K562 treated with DMSO at 1 percent for 48 hours (cell line): ENCODE measurements around the gene PRODH. TPM values are rescaled to one million over a fixed set of nuclear protein-coding genes. Genes with fewer than 3 reads are reported as not detected.

Source experiments
- total RNA-seq: library from RNA; unstranded; fragments of 300-600 nt; gene quantifications from 2 replicates; pipeline ENCODE4 v1.2.3, GENCODE V29; 2022; ENCODE audit warnings: low replicate concordance; ENCODE audit errors: extremely low read depth

Gene PRODH, protein sequence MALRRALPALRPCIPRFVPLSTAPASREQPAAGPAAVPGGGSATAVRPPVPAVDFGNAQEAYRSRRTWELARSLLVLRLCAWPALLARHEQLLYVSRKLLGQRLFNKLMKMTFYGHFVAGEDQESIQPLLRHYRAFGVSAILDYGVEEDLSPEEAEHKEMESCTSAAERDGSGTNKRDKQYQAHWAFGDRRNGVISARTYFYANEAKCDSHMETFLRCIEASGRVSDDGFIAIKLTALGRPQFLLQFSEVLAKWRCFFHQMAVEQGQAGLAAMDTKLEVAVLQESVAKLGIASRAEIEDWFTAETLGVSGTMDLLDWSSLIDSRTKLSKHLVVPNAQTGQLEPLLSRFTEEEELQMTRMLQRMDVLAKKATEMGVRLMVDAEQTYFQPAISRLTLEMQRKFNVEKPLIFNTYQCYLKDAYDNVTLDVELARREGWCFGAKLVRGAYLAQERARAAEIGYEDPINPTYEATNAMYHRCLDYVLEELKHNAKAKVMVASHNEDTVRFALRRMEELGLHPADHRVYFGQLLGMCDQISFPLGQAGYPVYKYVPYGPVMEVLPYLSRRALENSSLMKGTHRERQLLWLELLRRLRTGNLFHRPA
- not detected in 2 replicates for total RNA-seq

DNA sequence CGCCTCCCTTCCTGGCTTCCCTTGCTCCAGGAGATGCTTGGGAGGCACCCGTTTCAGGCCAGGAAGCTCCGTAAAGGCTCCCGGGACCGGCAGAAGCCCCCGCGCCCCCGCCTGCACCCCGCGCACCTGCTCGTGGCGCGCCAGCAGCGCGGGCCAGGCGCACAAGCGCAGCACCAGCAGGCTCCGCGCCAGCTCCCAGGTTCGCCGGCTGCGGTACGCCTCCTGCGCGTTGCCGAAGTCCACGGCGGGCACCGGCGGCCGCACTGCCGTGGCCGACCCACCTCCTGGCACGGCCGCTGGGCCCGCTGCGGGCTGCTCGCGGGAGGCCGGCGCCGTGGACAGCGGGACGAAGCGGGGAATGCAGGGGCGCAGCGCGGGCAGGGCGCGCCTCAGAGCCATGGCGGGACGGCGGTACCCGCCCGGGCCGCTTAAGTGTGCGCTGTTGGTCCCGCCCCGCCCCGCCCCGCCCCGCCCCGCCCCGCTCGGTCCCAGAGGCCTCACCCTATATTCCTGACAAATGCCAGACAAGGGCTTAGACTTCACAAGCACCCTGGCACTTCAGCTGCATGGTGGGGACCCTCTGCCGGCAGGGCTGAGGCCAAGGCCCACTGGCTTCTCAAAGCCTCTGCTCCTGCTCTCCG is at the start of gene PRODH:
Gene PRODH (minus strand): TSS at position 405 of the 641 bp plus-strand sequence. CDS start 6 bp downstream, at position 399.

DNA sequence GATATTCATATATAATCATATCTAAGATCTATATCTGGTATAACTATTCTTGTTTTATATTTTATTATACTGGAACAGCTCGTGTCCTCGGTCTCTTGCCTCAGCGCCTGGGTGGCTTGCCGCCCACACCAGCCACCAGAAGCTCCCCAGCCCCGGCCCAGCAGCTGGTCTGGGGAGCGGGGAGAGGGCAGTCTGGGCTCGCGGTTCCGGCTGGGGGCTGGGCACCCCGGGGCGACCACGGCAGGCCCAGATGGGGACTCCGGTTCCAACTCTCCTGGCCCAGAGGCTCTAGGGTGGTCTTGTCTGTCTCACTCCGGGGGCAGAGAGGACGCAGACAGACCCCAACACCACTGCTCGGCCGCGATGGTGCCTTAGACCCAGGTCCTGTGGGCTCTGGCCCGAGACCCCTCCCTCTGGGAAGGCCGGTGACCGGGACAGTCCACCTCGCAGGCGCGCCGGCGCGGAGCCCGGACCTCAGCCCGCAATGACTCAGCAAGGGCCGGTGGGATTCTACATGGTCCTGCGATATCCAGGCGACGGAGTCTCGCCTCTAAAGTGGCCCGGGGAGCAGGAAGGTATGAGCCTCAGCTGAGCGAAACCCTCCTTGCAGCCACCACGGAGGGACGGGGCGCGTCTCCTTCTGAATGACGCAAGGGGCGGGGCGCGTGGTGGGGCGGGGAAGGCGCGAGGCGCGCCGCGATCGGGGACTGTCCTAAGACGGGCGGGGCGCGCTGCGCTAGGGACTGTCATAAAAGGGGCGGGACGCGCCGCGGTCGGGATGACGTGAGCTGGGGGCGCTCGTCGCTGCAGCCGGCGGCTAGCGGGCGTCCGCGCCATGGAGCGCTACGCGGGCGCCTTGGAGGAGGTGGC is 30.3 kb downstream of the PRODH start, which contains the start of gene DGCR6:
Gene DGCR6 (plus strand): TSS at position 781 of the 870 bp plus-strand sequence. CDS start 55 bp downstream, at position 836.

Other genes starting within 250 kb of the PRODH start
- gene DGCR6, start 30.0 kb downstream of the PRODH start, total RNA-seq: not detected in 2 replicates
- 133 TPM in 1 of 2 replicates, not detected in the other for gene DGCR2, start 186.1 kb upstream of the PRODH start, total RNA-seq
- gene TSSK2, start 195.0 kb upstream of the PRODH start, total RNA-seq: not detected in 2 replicates
- gene ESS2, start 208.4 kb upstream of the PRODH start, total RNA-seq: 189 TPM in 1 of 2 replicates, not detected in the other
- not detected in 2 replicates for gene GSC2, start 214.0 kb upstream of the PRODH start, total RNA-seq
- not detected in 2 replicates for gene SLC25A1, start 242.4 kb upstream of the PRODH start, total RNA-seq